ENCODE results near the gene TBC1D1.
"Not testable (repeated sequence)": the region's sequence is repeated elsewhere in the genome, so short reads cannot be mapped to it uniquely, and the experiment has no call there.

TBC1D1 gene

DNA sequence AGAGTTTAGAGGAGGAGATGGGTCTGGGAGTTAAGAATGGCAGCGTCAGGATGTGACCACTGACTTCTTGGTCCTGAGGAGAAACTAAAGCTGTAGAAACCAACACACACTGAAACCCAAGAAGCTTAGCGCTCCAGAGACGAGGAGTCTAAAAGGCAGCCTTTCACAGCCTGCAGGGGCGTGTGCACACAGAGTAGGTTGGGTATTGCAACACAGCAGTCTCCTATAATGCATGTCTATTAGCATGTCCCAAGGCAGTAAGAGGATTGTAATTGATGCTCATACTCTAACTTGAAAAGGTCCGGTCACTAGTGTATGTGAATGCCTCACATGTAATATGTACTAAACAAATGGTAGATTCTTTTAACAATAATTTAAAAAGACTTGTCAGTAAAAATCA, 126.7 kb downstream of the TBC1D1 start:
- no peak for DNase-seq

DNA sequence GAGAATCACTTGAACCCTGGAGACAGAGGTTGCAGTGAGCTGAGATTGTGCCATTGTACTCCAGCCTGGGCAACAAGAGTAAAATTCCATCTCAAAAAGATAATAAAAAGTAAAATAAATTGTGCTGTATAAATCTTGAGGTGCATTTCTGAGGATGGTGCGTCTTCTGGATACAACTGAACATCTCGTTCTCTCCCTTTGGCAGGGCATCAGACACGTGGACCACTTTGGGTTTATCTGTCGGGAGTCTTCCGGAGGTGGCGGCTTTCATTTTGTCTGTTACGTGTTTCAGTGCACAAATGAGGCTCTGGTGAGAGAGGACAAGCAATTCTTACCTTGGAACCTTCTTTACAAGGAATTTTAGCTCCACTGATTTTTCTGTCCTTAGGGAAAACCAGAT, 129.5 kb downstream of the TBC1D1 start:
- no peak for DNase-seq

DNA sequence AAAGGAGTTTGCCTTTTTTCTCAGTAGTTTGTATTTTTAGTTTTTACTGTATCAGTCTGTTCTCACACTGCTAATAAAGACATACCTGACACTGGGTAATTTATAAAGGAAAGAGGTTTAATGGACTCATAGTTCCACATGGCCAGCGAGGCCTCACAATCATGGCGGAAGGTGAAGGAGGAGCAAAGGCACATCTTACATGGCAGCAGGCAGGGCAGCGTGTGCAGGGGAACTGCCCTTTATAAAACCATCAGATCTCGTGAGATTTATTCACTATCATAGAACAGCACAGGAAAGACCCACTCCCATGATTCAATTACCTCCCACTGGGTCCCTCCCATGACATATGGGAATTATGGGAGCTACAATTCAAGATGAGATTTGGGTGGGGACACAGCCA, 130.1 kb downstream of the TBC1D1 start:
- not testable (repeated sequence) for DNase-seq

DNA sequence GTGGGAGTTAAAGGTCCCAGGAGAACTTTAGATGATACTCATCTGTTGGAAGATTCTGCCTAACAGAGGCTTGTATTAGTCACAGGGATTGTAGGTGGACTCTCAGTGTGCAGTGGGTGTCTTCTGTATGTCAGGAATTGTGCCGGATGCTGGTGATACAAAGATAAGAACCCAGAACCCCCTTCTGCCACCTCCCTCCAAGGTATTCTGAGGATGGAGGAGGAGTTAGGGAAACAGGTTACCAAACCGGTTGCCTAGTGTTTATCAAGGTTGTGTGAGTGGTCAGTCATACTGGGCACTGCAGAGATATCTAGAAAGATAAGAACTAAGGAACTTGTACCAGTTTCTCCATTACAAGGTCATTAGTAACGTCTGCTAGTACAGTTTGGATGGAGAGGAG, 130.9 kb downstream of the TBC1D1 start:
- DNase-seq: no peak

DNA sequence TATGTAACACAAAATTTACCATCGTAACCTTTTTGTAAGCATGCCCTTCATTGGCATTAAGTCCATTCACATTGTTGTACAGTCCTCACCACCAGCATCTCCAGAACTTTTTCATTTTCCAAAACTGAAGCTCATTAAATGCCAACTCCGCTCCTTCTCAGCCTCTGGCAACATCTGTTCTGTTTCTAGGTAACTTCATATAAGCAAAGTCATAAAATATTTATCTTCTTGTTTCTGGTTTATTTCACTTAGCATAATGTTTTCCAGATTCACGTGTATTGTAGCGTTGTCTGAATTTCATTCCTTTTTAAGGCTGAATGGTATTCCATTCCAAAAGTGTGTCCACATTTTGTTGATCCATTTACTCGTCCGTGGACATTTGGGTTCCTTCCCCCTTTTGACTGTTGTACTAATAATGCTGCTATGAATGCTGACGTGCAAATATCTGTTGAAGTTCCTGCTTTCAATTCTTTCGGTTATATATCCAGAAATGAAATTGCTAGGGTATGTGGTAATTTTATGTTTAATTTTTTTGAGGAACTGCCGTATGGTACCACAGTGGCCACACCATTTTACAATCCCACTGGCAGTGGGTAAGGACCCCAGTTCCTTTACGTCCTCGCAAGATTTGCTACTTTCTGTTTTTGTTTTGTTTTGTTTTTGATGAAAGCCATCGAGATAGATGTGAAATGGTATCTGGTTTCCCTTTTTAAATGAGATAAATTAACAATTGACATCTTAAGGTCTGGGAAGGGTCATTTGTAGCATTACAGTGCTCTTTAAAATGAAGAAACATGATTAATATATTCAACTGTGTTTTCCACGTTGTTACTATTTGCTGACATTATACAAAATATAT, 132.7 kb downstream of the TBC1D1 start:
- no peak for DNase-seq

DNA sequence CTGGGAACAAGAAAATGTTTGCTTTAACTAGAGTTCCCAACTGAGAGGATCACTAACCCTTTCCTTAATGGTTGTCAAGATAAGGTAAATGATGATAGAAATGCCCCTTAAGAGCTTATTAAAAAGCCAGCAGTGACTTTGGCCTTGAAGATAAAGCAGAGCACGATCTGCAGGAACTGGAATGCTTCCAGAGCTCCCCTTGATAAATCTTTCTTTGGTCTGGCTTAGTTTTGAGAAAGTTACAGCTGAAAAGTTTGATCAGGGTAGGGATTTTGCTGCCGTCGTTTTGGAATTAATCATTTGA, 133.3 kb downstream of the TBC1D1 start:
- no peak for DNase-seq

DNA sequence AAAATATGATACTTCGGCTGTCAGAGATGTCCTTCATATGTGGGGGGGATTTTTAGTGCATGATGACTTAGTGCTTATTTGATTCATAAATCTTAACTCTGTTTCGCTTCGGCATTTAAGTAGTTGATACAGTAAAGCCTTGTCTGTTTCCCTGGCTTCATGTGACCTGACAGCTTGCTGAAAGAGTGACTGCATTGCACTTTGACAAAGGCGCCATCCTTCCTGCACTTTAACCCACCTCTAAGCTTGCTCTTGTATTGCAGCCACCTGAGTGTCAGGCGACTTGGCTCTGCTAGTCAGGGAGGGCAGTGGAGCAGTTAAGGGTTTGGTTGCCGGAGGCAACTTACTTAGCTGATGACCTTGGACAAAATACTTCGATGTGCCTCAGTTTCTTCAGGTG, 134.8 kb downstream of the TBC1D1 start:
- no peak for DNase-seq

DNA sequence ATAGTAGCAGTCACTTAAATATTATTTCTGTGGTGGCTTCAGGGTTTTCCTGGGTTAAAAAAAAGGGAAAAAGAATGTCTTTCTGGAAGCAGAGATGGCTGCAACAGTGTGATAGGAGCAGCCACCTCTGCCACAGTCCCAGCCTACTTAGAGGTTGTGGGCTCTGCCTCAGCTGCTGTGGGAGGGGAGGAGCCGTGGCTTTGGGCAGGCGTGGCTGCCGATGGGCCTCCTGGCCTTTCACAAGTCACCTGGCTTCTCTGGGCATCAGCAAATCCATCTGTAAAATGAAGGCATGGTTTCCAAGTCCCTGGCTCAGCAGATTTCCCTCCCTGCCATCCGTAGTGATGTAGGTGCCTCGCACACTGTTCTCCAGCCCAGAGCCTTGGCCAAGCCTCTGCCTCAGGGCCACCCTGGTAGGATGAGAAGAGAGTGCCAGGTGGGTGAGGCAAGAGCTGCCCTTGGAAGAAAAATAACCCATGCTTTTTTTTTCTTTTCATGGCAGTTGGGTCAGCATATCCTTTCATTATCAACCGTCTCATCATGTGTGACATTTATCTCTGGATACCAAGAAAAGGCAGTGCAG, 135.4 kb downstream of the TBC1D1 start:
- DNase-seq: no peak

DNA sequence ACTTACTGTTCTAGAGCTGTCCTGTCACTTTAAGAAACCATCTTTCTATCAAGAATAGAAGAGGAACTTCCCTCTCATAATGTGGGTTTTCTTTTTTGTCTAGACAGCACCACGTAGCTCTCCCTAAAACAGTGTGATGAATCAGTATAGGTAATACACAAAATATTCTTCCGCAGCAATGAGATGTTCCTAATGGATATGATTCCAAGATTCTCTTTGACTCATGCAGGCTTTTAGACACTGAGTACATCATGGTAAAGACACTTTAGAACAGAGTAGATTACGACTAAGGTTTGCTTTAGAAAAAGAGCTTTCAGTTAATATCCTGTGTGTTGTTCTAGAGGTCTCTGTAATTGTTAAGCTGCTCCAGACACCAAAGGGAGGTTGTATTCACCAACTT, 139.1 kb downstream of the TBC1D1 start:
- DNase-seq: no peak

DNA sequence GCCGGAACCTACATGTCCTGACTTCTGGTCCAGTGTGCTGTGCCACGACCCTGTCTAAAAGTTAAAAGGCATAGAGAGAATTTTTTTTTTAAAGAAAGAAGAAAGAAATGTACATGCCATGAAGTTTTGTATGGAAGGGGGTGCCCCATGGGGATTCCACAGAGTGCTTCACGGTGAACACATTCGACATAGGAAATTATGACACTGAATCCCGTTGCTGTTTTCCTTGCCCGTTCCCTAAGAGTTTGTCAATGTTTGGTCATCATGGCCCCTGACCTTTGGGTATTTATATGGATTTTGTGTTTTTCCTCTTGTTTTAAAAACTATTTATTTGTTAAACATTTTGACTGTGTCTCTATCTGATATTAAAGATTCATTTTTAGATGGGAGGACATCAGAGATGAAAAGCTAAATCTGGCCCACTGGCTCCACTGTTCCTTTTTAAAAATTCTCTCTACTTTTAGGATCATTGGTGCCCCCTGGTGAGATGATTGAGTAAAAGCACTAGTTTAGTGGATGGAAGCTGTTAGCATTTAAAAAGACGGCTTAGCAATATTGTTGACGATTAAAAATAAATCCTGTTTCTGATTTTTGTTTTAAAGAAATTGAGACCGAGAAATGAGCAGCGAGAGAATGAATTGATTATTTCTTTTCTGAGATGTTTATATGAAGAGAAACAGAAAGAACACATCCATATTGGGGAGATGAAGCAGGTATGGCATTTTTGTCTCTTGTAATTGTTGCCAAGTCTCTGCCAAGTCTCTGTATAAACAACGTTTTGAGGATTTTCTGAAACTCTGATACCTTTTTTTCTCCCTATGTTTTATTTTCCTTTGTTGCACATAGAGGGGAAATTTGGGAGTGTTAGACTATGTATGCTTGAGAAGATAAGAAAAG, 144.3 kb downstream of the TBC1D1 start:
- DNase-seq: peak in 1 of 2 donors; percentile 43

DNA sequence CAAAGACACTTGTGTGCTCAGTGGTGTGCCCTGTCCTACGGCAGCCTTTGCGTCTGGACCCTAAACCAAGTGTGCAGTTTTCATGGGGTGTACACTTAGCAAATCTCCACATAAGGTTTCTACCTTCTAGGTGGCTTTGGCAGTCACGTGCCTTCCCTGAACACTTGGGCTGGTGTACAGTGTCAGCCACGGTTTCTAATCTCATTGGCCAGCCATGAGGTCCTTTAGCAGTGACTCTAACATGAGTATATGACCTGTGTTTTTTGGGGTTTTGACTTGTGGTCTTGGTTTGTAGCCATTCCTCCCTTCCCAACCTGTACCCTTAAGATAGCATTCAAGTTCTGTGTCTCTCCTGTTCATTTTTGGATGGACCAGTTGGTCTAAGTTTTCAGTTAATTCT, 145.7 kb downstream of the TBC1D1 start:
- no peak for DNase-seq

DNA sequence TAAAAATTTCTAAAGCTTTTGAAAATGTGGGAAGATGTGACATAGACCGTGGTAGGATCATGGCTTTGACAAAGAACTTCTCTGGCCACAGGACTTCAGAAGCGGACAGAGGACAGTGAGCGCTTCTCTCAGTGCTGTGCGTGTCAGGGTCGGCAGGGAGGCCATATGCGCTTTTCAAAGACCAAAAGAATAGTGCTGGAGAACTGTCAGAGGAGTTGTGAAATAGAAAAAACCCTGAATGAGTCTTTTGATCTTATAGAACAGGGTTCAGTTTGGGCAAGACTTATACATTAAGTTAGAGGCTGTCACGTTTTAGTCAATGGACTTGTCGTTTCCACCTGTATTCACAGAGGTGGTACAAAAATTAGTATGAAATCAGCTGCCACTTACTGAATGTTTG, 146.7 kb downstream of the TBC1D1 start:
- no peak for DNase-seq

DNA sequence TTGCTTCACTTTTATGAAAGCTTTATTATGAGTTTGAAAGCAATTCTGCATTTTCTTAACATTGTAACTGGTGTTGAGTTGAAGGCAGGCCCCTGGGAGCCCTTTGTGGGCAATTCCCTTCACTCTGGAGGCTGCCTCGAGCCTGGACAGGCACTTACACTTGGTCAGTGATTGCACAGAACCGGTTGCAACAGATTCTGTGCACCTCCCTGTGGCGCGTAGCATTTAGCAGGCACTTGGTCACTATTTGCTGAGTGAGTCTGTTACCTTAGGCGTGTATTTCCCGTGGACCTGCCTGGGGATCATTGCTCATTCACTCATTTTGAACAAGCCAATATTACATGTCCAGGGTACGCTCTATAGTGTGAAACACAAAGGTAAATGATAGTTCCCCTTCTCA, 149.7 kb downstream of the TBC1D1 start:
- DNase-seq: no peak

DNA sequence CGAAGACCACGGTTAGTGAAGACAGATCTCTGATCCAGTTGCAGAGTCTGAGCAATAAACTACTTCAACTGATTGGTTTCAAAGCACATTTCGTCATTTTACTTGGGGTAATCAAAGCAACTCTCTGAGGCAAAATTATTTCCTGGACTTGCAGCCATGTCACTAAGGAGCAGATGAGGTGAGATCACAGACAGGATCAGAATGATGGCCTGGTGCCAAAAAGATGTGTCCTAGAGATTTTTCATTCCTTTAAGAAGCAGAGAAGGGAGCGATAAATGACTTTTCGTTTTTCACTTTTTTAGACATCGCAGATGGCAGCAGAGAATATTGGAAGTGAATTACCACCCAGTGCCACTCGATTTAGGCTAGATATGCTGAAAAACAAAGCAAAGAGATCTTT, 153.2 kb downstream of the TBC1D1 start:
- no peak for DNase-seq

DNA sequence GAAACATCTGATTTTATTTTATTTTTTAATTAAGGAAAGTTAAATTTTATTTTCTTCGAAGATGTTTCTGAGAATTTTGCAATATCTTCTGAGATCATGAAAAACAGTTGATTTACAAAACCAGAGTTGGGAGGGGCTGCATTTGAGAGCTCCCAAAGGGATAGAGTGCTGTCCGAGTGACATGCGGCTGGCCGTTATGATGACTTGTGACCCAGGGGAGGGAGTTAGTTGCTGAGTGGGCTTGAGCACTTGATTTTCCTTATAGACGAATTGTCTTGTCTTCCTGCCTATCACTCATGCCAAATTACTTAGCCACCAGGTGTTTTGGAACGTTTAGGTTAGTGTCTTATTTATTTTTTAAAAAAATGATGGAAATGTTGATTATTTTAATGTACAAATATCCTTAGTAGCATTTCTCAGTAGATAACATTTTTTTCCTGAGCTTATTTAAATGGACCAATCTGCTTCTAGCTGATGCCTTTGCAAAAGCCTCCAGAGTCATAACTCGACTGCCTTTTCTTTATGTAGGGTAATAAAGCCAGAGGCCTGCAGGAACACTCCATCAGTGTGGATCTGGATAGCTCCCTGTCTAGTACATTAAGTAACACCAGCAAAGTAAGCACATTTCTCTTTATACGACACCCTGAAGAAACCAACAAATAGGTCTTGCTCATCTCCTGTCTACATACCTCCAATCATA, 154.6 kb downstream of the TBC1D1 start:
- DNase-seq: no peak

DNA sequence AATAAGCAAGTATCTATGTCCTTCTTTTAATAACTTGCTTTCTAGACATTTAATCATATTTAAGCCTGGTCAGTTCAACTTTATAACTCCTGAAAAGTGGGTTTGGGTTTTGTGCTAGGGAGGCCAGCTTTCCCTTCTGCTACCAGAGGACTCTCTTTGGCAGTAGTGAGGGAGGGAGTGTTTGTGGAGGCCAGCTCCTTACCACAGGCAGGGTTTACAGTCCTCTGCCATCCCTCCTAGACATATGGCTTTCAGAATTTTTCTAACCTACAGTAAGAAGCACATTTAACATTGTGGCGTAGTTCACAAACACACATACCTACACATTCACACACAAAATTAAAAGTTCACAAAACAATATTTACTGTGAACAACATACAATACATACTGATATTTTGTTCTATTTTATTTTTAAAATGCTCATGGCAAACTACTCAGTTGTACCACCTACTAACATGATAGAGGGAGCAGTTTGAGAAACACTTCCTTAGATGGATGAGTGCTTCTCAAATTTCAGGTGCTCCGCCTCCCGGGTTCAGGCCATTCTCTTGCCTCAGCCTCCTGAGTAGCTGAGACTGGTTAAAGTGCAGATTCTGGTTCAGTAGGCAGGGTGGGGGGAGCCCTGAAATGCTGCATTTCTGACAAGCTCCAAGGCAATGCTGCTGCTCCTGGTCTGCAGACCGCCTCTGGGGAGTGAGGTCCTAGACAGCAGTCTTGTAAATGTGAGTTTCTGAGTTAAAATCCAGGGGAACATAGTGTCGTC, 156.0 kb downstream of the TBC1D1 start:
- DNase-seq: no peak

DNA sequence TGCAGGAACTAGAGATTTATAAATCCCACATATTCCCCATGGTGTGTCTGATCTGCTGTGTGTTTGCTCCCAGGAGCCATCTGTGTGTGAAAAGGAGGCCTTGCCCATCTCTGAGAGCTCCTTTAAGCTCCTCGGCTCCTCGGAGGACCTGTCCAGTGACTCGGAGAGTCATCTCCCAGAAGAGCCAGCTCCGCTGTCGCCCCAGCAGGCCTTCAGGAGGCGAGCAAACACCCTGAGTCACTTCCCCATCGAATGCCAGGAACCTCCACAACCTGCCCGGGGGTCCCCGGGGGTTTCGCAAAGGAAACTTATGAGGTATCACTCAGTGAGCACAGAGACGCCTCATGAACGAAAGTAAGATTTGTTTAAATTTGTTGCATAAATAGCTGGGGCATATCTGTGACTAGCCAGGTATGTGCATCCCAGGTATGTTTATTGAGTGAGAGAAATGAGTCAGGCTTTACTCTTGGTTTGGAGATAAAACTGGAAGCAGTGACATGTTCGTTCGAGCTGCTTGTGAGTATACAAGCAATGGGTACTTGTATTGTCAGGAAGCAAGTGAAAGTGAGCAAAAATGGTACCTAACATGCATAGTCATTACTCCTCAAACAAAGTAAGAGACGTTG, 158.8 kb downstream of the TBC1D1 start:
- DNase-seq: no peak

DNA sequence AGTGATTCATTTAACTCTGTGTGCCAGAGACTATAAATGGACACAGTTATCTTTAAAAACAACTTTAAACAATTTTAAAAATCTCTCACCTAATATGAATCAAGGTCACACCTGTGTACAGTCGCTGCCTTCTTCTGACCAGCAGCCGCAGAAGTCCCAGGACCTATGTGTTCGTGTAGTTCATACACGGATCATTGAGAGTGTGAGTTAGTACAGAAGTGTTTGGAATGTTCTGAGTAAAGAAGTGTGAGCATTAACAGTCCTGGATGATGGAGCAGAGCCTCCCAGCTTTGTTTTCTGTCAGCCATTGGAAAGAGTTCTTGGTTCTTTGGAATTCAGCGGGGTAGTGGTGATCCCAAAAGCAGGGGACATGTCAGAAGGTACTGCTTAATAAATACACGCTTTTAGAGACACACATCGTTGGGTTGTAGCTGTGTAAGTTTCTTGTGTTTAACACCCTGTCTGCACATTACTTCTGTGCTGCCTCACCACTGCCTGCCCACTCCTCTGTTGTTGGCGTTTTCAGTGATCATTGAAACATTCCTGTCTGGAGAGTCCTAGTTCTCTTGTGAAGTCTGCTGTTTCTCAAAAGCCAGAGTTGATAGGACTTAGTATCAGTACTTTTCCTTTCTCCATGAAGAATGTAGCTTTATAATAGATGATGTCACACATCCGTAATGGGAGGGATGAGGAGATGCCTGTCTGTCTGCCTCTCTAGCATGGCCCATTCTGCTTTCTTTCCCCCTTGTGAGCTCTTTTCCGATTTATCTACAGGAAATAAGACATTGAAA, 159.9 kb downstream of the TBC1D1 start:
- no peak for DNase-seq

DNA sequence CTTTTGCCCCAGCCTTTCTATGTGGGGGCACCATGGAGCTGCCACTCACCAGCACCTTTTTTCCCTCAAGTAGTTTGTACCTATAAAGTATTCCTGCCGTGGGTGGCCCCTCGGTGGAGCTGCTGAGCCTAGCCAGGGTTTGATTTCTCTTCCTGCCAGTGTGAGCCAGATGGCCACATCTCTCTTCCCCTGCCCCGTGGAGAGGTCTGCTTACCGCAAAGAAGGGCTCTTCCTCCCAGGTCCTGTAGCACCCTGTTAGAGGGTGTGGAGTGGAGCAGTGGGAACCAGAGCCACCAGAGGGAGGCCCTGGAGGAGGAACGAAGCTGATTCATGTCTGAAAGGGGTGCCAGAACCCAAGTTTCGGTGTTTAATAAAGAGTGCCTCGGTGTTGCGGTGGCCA, 164.7 kb downstream of the TBC1D1 start:
- no peak for DNase-seq

DNA sequence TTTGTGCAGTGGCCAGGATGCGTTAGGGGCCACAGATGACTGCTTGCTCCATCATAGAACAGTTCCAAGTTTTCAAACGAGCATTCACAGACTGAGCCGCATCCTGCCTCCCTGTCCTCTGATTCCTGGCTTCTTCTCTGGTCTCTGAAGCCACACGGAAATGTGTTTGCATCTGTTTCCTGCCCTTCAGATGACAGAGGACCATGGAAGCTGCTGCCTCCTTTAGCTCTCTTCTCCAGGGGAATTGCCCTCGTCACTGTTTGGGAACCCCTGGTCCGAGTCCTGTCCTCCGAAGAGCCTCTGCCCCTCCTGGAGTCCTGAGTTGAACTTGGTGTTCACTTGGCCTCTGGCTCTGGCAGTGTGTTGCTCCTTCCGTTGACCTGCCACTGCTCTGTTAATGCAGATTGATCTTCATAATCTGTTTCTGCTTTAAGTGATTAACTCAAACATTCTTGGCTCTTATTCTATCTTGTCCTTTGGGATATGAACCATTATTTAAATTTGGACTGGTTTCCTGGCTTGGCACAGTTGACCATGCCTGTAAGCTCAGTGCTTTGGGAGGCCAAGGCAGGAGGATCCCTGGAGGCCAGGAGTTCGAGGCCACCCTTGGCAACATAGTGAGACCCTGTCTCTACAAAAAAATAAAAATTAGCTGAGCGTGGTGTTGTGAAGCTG, 165.3 kb downstream of the TBC1D1 start:
- no peak for DNase-seq

DNA sequence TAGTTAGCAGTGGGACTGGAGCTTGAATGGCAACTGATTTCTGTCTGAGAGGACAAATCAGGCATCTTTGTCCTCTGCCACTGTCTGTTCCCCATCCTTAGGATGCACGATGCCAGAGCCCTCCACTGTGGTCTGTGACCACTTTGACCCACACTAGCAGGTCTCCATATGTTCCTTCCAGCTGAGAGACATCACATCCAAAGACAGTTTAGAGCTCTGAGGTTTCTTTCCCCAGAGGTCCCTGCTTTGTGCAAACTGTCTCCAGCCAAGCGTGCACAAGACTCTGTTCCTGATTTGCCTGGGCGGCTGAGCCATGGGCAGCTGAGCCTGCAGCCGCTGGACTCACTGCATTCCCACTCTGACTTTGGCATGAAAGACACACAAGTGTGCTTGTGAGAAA, 167.3 kb downstream of the TBC1D1 start:
- DNase-seq: no peak
